SK-N-MC (cell line): ENCODE measurements around the gene TDG.

Experiments used
- DNase-seq: peaks from one replicate; pipeline ENCODE4 v3.0.0-alpha.2; 2011; ENCODE audit warnings: low read depth, low spot score
- H3K27ac ChIP-seq: fragments of 200-600 bp; sonication (generic); 2 replicates; pipeline ENCODE4 v1.5.1; 2016; ENCODE audit warnings: mixed run types
- H3K36me3 ChIP-seq: fragments of 200-600 bp; sonication (generic); 2 replicates; pipeline ENCODE4 v1.6.1; 2017; ENCODE audit warnings: antibody characterized with exemption, low read length, mixed read lengths; ENCODE audit not compliant: insufficient read depth
- H3K4me3 ChIP-seq: fragments of 200-600 bp; sonication (generic); 2 replicates; pipeline ENCODE4 v1.5.1; 2016
- H3K9ac ChIP-seq: fragments of 200-600 bp; sonication (generic); 2 replicates; pipeline ENCODE4 v1.8.0; 2017; ENCODE audit warnings: mixed run types, mixed read lengths; ENCODE audit not compliant: insufficient read length
- H3K9me3 ChIP-seq: fragments of 200-600 bp; sonication (generic); 2 replicates; pipeline ENCODE4 v1.6.1; 2017; ENCODE audit warnings: low read depth, mild to moderate bottlenecking, antibody characterized with exemption, low read length, moderate library complexity, mixed read lengths
- EZH2 ChIP-seq: fragments of 200-600 bp; sonication (generic); IDR thresholded peaks from one replicate; pipeline ENCODE4 v1.6.1; 2017; ENCODE audit warnings: antibody characterized with exemption
- FOXP2 ChIP-seq: optimal IDR thresholded peaks from 2 replicates; pipeline ENCODE3; 2011; ENCODE audit warnings: mild to moderate bottlenecking, moderate library complexity; ENCODE audit not compliant: insufficient read depth; ENCODE audit errors: extremely low read length, control extremely low read depth
- POLR2AphosphoS5 ChIP-seq: IDR thresholded peaks from 2 replicates; pipeline ENCODE4 v1.6.1; 2012; ENCODE audit warnings: mild to moderate bottlenecking, low read depth, low read length, borderline replicate concordance

TDG gene

GRCh38 chr12:103930787-103931735, 34.6 kb upstream of the TDG start:
- Histone ChIP-seq H3K36me3 (peaks cover 47% of the 10 kb centered on the region), H3K4me3 (peak overlapping the region; percentile 86), H3K9me3 (no peaks in the 10 kb centered on the region), H3K9ac (peak overlapping the region; percentile 88), H3K27ac (peak overlapping the region; percentile 59; the same call in 1 of the 2 replicates)
- no peak for DNase-seq
- no peak for TF ChIP-seq POLR2AphosphoS5
- no peak for TF ChIP-seq FOXP2
- no peak for TF ChIP-seq EZH2

GRCh38 chr12:103933237-103933636, 32.4 kb upstream of the TDG start:
- peak overlapping the region; percentile 86; the same call in 1 of the 2 replicates for H3K4me3 ChIP-seq
- H3K36me3 ChIP-seq: peaks cover 69% of the 10 kb centered on the region
- no peaks in the 10 kb centered on the region for H3K9me3 ChIP-seq
- no peak overlapping the region for H3K27ac ChIP-seq
- TF ChIP-seq EZH2: no peak
- TF ChIP-seq POLR2AphosphoS5: no peak
- TF ChIP-seq FOXP2: no peak
- peak overlapping the region; percentile 88 for H3K9ac ChIP-seq
- DNase-seq: no peak

- DNase-seq: no peak
- H3K4me3 ChIP-seq: no peak overlapping the region
- no peaks in the 10 kb centered on the region for H3K9me3 ChIP-seq
- H3K36me3 ChIP-seq: peaks cover 98% of the 10 kb centered on the region
- no peak overlapping the region for H3K9ac ChIP-seq
- H3K27ac ChIP-seq: no peak overlapping the region
- TF ChIP-seq POLR2AphosphoS5 (no peak), FOXP2 (no peak), EZH2 (no peak)
Observed at GRCh38 chr12:103936679-103937078, 29.0 kb upstream of the TDG start.

- no peak for TF ChIP-seq POLR2AphosphoS5
- no peak for TF ChIP-seq FOXP2
- no peak for TF ChIP-seq EZH2
- Histone ChIP-seq H3K4me3 (no peak overlapping the region), H3K9me3 (no peaks in the 10 kb centered on the region), H3K9ac (no peak overlapping the region), H3K36me3 (peaks cover 100% of the 10 kb centered on the region), H3K27ac (no peak overlapping the region)
- DNase-seq: no peak
Observed at GRCh38 chr12:103944964-103945363, 20.7 kb upstream of the TDG start.

- no peak for DNase-seq
- peaks cover 99% of the 10 kb centered on the region for H3K36me3 ChIP-seq
- no peaks in the 10 kb centered on the region for H3K9me3 ChIP-seq
- peak overlapping the region; percentile 39; the same call in 1 of the 2 replicates for H3K27ac ChIP-seq
- H3K9ac ChIP-seq: no peak overlapping the region
- H3K4me3 ChIP-seq: no peak overlapping the region
- no peak for TF ChIP-seq FOXP2
- no peak for TF ChIP-seq EZH2
- TF ChIP-seq POLR2AphosphoS5: no peak
Observed at GRCh38 chr12:103947871-103948555, 17.7 kb upstream of the TDG start.

- no peak overlapping the region for H3K4me3 ChIP-seq
- H3K36me3 ChIP-seq: peaks cover 99% of the 10 kb centered on the region
- H3K9ac ChIP-seq: no peak overlapping the region
- DNase-seq: no peak
- TF ChIP-seq POLR2AphosphoS5 (no peak; the same call in 1 of the 2 replicates), FOXP2 (no peak), EZH2 (no peak)
- H3K27ac ChIP-seq: peak overlapping the region; percentile 0; the same call in 1 of the 2 replicates
- H3K9me3 ChIP-seq: no peaks in the 10 kb centered on the region
Observed at GRCh38 chr12:103948746-103949406, 16.8 kb upstream of the TDG start.

GRCh38 chr12:103952497-103952896, 13.2 kb upstream of the TDG start:
- Histone ChIP-seq H3K4me3 (no peak overlapping the region), H3K9me3 (no peaks in the 10 kb centered on the region), H3K27ac (no peak overlapping the region; the same call in 1 of the 2 replicates), H3K9ac (no peak overlapping the region), H3K36me3 (peaks cover 71% of the 10 kb centered on the region)
- DNase-seq: no peak
- TF ChIP-seq EZH2: no peak
- TF ChIP-seq FOXP2: no peak
- no peak for TF ChIP-seq POLR2AphosphoS5
